A673 (cell line): Measurements from ENCODE around the gene LARP4B. TPM values are rescaled to one million over a fixed set of nuclear protein-coding genes. Genes with fewer than 3 reads are reported as not detected.

Experiments used
- BruUV-seq: library from RNA; stranded (reverse); fragments of 400-500 nt; replicated peaks from 2 replicates; lab custom pipeline; 2021; lab: Mats Ljungman, UMichigan
- CTCF ChIA-PET: fragments of 300-600 bp; sonication (Branson Sonifier 250); formaldehyde crosslinking; loops from one replicate; lab custom pipeline; 2022; ENCODE audit warnings: antibody characterized with exemption; lab: Charles Lee
- POLR2A ChIA-PET: fragments of 300-600 bp; sonication (Branson Sonifier 250); formaldehyde crosslinking; loops from one replicate; lab custom pipeline; 2022; ENCODE audit warnings: antibody characterized with exemption; ENCODE audit not compliant: low non-redundant PET; lab: Charles Lee
- DNase-seq: peaks from one replicate; pipeline ENCODE4 v3.0.0-alpha.2; 2015; ENCODE audit warnings: low spot score
- H3K27ac ChIP-seq: fragments of 200-600 bp; sonication (generic); 2 replicates; pipeline ENCODE4 v1.5.1; 2016; ENCODE audit warnings: mixed run types, low read depth, mild to moderate bottlenecking, mixed read lengths, antibody characterized with exemption, low read length; ENCODE audit not compliant: poor library complexity, severe bottlenecking
- H3K27me3 ChIP-seq: fragments of 200-600 bp; sonication (generic); replicated peaks from 2 replicates; pipeline ENCODE4 v1.6.1; 2017; ENCODE audit warnings: mixed run types, low read depth, mild to moderate bottlenecking, mixed read lengths, antibody characterized with exemption, low read length; ENCODE audit not compliant: insufficient read depth, poor library complexity
- H3K36me3 ChIP-seq: fragments of 200-600 bp; sonication (generic); 2 replicates; pipeline ENCODE4 v1.6.1; 2016; ENCODE audit warnings: mixed run types, mild to moderate bottlenecking, mixed read lengths, antibody characterized with exemption, low read length; ENCODE audit not compliant: insufficient read depth, poor library complexity, severe bottlenecking
- H3K4me1 ChIP-seq: fragments of 200-600 bp; sonication (generic); 2 replicates; pipeline ENCODE4 v1.6.1; 2017; ENCODE audit warnings: mixed run types, mild to moderate bottlenecking, mixed read lengths, antibody characterized with exemption, low read length; ENCODE audit not compliant: insufficient read depth, poor library complexity, severe bottlenecking
- H3K4me3 ChIP-seq: fragments of 200-600 bp; sonication (generic); 2 replicates; pipeline ENCODE4 v1.5.1; 2016; ENCODE audit warnings: low read depth, mixed run types, mild to moderate bottlenecking, mixed read lengths, low read length; ENCODE audit not compliant: poor library complexity, severe bottlenecking
- H3K9me3 ChIP-seq: fragments of 200-600 bp; sonication (generic); 2 replicates; pipeline ENCODE4 v1.6.1; 2016; ENCODE audit warnings: mixed run types, low read depth, mild to moderate bottlenecking, mixed read lengths, antibody characterized with exemption, low read length; ENCODE audit not compliant: poor library complexity, severe bottlenecking
- CTCF ChIP-seq: fragments of 300-800, 200-600 bp; sonication (generic); conservative IDR thresholded peaks from 2 replicates; pipeline ENCODE4 v1.5.1; 2017; ENCODE audit warnings: low read depth, mild to moderate bottlenecking, antibody characterized with exemption, low read length, moderate library complexity, mixed read lengths
- EZH2 ChIP-seq: fragments of 200-600 bp; sonication (generic); IDR thresholded peaks from 2 replicates; pipeline ENCODE4 v1.6.1; 2017; ENCODE audit warnings: borderline replicate concordance, low read depth, mild to moderate bottlenecking, mixed read lengths, antibody characterized with exemption, low read length; ENCODE audit not compliant: poor library complexity, severe bottlenecking
- intact Hi-C: fragments of 100-400 bp; cut with micrococcal nuclease; formaldehyde crosslinking; loops from one replicate; pipeline ENCODE4 v1.10.0; 2022; ENCODE audit not compliant: unreplicated experiment
- total RNA-seq: library from RNA; stranded (reverse); gene quantifications from 2 replicates; pipeline ENCODE4 v1.2.3, GENCODE V29; 2021

LARP4B gene
- total RNA-seq, 1 experiment from 2014 or later, result 101 TPM

- intact Hi-C loops, result no loop called here
- POLR2A ChIA-PET, result no interaction called here
These were observed 90.0 kb downstream of the LARP4B start for GRCh38 chr10:841535-841934.

GRCh38 chr10:839550-840205 lies 91.8 kb downstream of the LARP4B start:
- Histone ChIP-seq H3K27ac (no peak overlapping the region), H3K4me1 (peaks cover 2% of the 10 kb centered on the region), H3K36me3 (peaks cover 48% of the 10 kb centered on the region), H3K4me3 (no peak overlapping the region), H3K27me3 (no peaks in the 10 kb centered on the region), H3K9me3 (no peaks in the 10 kb centered on the region)
- DNase-seq, result peak; percentile 19
- ChIA-PET POLR2A (no interaction called here), CTCF (no interaction called here)
- intact Hi-C loops, result no loop called here
- no peak for TF ChIP-seq EZH2
- no peak for TF ChIP-seq CTCF
- BruUV-seq, result no TSS peak

More at GRCh38 chr10:841535-841934, 90.0 kb downstream of the LARP4B start:
- no peak for TF ChIP-seq EZH2
- no peak for TF ChIP-seq CTCF
- CTCF ChIA-PET, result no interaction called here
- Histone ChIP-seq H3K4me3 (no peak overlapping the region), H3K4me1 (peaks cover 2% of the 10 kb centered on the region), H3K27me3 (no peaks in the 10 kb centered on the region), H3K27ac (no peak overlapping the region), H3K36me3 (peaks cover 44% of the 10 kb centered on the region), H3K9me3 (no peaks in the 10 kb centered on the region)
- no peak for DNase-seq
- no TSS peak for BruUV-seq

- Histone ChIP-seq H3K27ac (no peak overlapping the region), H3K4me1 (peaks cover 2% of the 10 kb centered on the region), H3K9me3 (no peaks in the 10 kb centered on the region), H3K4me3 (no peak overlapping the region), H3K36me3 (peaks cover 23% of the 10 kb centered on the region), H3K27me3 (no peaks in the 10 kb centered on the region)
- POLR2A ChIA-PET, result interaction anchor here (0.6 kb wide), 1 partner anchor 706 kb away, joined by 5 read pairs; no protein-coding TSS in a partner anchor
- no peak for DNase-seq
- intact Hi-C loops, result no loop called here
- TF ChIP-seq CTCF, result no peak
- TF ChIP-seq EZH2, result no peak
- no TSS peak for BruUV-seq
- CTCF ChIA-PET, result no interaction called here
These were observed 94.7 kb downstream of the LARP4B start for GRCh38 chr10:836782-837181.
